Gastroesophageal sphincter (tissue), 3 donors: ENCODE results near the gene SH3RF1.

ENCODE experiments used
- EP300 ChIP-seq: sonication (generic); formaldehyde crosslinking; IDR thresholded peaks from one replicate; pipeline ENCODE4 v1.6.1; 2017; ENCODE audit warnings: antibody characterized with exemption, mild to moderate bottlenecking
- POLR2A ChIP-seq, 2 donors: fragments of 450-650 bp; IDR thresholded peaks; one replicate each; pipeline ENCODE4 v1.6.1; 2017; ENCODE audit warnings: antibody characterized with exemption in 2 of 2, mild to moderate bottlenecking in 2 of 2, moderate library complexity in 1 of 2
- POLR2AphosphoS5 ChIP-seq: sonication (generic); formaldehyde crosslinking; IDR thresholded peaks from one replicate; pipeline ENCODE4 v1.6.1; 2017; ENCODE audit warnings: antibody characterized with exemption
- TF ChIP-seq, protein P1 (sequence below), 4 experiments: fragments of 200-600 bp in 2 of 4; fragments of 450-650 bp in 2 of 4; sonication (generic) in 1 of 4; IDR thresholded peaks; one replicate each; pipeline ENCODE4 v1.5.1; 2017 to 2019; ENCODE audit warnings: antibody characterized with exemption in 4 of 4, mild to moderate bottlenecking in 2 of 4, moderate library complexity in 2 of 4

DNA sequence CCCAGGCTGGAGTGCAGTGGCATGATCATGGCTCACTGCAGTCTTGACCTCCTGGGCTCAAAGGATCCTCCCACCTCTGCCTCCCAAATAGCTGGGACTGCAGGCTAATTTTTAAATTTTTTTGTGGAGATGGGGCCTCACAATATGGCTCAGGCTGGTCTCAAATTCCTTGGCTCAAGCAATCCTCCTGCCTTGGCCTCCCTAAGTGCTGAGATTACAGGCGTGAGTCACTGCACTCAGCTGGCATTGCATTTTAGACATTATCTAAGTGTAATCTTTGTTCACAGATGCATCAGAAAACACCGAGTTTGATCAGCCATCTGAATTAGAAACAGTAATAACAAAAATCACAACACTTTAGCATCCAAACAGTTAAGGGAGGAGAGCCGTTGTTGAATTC is 207.3 kb downstream of the SH3RF1 start:
- TF ChIP-seq, protein P1, sequence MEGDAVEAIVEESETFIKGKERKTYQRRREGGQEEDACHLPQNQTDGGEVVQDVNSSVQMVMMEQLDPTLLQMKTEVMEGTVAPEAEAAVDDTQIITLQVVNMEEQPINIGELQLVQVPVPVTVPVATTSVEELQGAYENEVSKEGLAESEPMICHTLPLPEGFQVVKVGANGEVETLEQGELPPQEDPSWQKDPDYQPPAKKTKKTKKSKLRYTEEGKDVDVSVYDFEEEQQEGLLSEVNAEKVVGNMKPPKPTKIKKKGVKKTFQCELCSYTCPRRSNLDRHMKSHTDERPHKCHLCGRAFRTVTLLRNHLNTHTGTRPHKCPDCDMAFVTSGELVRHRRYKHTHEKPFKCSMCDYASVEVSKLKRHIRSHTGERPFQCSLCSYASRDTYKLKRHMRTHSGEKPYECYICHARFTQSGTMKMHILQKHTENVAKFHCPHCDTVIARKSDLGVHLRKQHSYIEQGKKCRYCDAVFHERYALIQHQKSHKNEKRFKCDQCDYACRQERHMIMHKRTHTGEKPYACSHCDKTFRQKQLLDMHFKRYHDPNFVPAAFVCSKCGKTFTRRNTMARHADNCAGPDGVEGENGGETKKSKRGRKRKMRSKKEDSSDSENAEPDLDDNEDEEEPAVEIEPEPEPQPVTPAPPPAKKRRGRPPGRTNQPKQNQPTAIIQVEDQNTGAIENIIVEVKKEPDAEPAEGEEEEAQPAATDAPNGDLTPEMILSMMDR (IDR thresholded peaks at IDR 0.05): no peak
- TF ChIP-seq POLR2AphosphoS5 (no peak), POLR2A (IDR thresholded peaks at IDR 0.05) (no peak), EP300 (no peak)
